Epidermal melanocyte (primary cell): ENCODE measurements around the gene MTFP1.
"Not testable (repeated sequence)": the region's sequence is repeated elsewhere in the genome, so short reads cannot be mapped to it uniquely, and the experiment has no call there.

Source experiments
- DNase-seq: peaks from one replicate; pipeline ENCODE4 v3.0.0; 2011; ENCODE audit warnings: low spot score; ENCODE audit not compliant: insufficient read length

Gene MTFP1

DNA sequence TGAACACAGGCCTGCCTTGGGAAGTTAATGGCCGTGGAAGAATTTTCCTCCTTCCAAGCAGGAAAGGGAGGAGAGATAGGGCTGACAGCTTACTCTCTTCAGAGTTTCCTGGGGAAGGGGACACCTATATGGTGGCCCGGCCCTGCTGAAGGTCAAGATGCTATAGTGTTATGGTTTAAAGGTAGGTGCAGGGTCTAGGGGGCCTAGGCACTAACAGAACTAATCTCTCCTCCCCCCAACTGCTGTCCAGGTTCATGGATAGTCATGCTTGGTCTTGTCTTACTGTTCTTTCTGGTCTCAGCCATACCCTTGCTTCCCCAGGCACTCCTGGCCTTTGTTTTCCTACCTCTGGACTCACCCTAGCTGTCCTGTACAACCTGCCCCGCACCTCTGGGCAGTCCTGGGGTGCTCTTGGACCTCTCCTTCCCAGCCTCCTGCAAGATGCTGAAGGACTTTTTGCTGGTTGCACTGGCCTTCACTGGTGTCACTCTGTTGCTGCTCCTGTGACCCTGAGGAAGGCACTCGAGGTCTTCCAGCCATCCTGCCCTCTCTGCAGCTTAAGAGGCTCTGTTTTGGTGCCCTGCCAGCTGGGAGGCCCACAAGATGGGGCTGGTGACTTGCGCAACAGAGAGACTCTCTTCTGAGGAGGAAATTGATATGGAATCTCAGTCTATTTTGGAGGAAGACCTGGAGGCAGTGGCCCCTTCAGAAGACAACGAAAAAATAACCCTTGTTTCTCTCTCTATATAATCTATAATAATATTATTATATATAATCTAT, 28.4 kb downstream of the MTFP1 start:
- DNase-seq = no peak

GRCh38 chr22:30455075-30455840, 29.7 kb downstream of the MTFP1 start:
- no peak for DNase-seq

- no peak for DNase-seq
These were observed 32.4 kb downstream of the MTFP1 start for GRCh38 chr22:30457981-30458380.

GRCh38 chr22:30459181-30460052, 33.8 kb downstream of the MTFP1 start:
- no peak for DNase-seq

DNA sequence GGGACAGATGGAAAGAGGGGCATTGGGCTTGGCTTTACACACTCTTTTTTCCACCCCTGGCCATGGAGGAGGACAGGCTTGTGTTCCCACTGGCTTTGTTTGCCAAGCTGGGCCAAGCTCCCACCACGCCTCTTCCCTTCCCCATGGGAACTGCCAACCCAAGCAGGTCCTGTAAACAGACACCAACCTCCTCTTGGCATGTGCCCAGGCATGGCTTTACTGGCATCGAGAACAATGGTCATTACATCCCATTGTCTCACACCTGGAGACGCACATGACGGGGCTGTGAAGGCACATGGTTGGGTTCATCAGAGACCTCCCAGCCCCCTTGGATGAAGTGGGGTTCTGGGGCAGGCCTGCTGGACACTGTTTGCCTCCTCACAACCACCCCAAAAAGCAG, 34.6 kb downstream of the MTFP1 start:
- no peak for DNase-seq

GRCh38 chr22:30460555-30460954, 35.0 kb downstream of the MTFP1 start:
- DNase-seq = not testable (repeated sequence)

GRCh38 chr22:30469165-30469564, 43.6 kb downstream of the MTFP1 start:
- DNase-seq = no peak

DNA sequence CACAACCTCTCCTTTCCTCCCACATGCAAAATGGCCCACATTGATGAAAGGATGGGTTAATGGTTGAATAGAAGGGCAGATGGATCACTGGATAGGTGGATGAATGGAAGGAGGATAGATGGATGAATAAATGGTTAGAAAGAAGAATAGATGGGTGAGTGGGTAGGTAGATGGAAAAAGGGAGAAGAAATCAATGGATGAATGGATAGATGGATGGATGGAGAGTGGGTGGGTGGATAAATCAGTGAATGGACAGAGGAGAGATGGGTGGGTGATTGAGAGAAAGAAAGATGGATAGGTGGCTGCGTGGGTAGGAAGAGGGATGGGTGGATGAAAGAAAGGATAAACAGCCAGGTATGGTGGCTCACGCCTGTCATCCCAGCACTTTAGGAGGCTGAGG, 45.1 kb downstream of the MTFP1 start:
- DNase-seq = no peak

GRCh38 chr22:30471616-30472318, 46.2 kb downstream of the MTFP1 start, which contains the start of gene SEC14L3:
TSS of gene SEC14L3 (minus strand) at chr22:30472017. CDS start at chr22:30471958, 59 bp downstream.
- DNase-seq = no peak

DNA sequence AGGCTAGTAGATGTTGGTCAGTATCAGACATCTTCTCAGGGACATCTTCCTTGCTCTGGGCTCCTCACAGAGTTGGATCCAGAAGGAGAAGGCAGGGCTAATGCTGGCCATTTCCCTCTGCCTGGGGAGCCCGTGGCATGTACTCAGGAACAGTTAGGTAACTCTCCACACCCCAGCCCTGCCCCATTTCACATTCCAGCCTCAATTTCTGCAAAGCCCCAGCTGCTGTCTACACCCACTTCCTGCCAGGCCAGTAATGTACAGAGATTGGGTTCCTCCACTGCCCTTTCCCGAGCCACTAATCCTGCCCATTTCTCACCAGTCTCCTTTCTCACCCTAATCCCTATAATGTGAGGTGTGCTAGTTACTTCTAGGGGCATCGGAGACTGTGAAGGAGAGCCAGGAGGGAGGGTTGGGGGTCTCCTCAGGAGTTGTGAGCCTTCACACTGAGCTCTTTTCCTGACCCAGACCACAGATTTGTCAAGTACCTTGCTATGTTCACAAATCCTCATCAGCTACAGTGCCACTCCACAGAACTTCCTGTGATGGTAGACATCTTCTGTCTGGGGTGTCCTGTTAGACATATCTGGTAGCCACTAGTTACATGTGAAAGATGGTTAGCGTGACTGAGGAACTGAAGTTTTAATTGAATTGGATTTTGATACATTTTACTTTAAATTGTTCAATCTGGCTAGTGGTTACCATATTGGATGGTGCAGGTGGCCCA, 47.6 kb downstream of the MTFP1 start:
- DNase-seq = no peak

- DNase-seq = no peak
These were observed 48.6 kb downstream of the MTFP1 start for GRCh38 chr22:30474121-30474520.

- no peak for DNase-seq
These were observed 49.3 kb downstream of the MTFP1 start for GRCh38 chr22:30474683-30475424.
